Measurements from ENCODE around the gene BHLHA15.

Gene BHLHA15

DNA sequence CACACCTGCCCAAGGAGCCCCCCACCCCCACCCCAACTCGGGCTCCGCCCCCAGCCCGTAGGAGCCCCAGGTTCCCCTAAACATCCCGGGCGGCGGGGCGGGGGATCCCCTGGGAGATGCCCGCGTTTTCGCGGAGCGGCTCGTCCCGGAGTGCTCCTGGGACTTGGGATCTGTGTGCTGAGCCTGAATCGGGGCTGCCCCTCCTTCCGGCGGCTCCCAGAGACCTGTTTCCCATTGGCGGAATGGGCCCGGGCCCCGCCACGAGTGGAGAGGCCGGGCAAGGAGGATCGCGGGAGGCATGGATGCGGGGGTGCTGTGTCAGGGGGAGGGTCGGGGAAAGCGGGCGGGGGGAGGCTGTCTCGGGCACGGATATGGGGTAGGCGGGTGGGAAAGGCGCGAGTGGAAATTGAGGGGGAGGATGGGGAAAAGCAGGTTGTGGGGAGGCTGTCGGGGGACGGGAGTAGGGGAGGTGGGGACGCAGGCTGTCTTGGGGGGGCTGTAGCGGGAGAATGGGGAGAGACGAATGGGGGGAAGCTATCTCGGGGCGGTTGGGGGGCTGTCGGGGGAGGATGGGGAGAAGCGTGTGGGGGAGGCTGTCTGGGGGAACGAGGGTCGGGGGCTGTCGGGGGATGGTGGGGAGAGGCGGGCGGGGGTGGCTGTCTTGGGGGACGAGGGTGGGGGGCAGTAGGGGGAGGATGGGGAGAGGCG is 572 bp upstream of the BHLHA15 start:
- H3K9me2 ChIP-seq (replicated peaks; ENCODE audit: insufficient read depth, low read length): no peaks in the 10 kb centered on the region
- H3K9me3 ChIP-seq (ENCODE audit: insufficient read depth, low read length): no peaks in the 10 kb centered on the region
- TF ChIP-seq EZH2phosphoT487 (conservative IDR thresholded peaks at IDR 0.05; ENCODE audit: low read length): no peak
- TF ChIP-seq, protein P1, sequence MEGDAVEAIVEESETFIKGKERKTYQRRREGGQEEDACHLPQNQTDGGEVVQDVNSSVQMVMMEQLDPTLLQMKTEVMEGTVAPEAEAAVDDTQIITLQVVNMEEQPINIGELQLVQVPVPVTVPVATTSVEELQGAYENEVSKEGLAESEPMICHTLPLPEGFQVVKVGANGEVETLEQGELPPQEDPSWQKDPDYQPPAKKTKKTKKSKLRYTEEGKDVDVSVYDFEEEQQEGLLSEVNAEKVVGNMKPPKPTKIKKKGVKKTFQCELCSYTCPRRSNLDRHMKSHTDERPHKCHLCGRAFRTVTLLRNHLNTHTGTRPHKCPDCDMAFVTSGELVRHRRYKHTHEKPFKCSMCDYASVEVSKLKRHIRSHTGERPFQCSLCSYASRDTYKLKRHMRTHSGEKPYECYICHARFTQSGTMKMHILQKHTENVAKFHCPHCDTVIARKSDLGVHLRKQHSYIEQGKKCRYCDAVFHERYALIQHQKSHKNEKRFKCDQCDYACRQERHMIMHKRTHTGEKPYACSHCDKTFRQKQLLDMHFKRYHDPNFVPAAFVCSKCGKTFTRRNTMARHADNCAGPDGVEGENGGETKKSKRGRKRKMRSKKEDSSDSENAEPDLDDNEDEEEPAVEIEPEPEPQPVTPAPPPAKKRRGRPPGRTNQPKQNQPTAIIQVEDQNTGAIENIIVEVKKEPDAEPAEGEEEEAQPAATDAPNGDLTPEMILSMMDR (IDR thresholded peaks at IDR 0.05; ENCODE audit: insufficient read depth, low read length, poor library complexity, severe bottlenecking): no peak
- H3K4me3 ChIP-seq (ENCODE audit: insufficient read depth, low read length, poor library complexity, severe bottlenecking): no peak overlapping the region
- H3K27me3 ChIP-seq (ENCODE audit: low read length): no peaks in the 10 kb centered on the region
- no peak overlapping the region for H3K4me2 ChIP-seq (ENCODE audit: low read depth, low read length, poor library complexity, severe bottlenecking)
- H3K79me2 ChIP-seq (ENCODE audit: insufficient read depth, low read length): no peaks in the 10 kb centered on the region
- no peak overlapping the region for H2AFZ ChIP-seq (ENCODE audit: low read depth, low read length, severe bottlenecking)
- no peak overlapping the region for H3K27ac ChIP-seq (ENCODE audit: low read depth, low read length)
- H3K9ac ChIP-seq (ENCODE audit: low read length): no peak overlapping the region
- peaks cover 14% of the 10 kb centered on the region; the same call in 1 of the 2 replicates for H3F3A ChIP-seq (ENCODE audit: insufficient read depth)
- H4K20me1 ChIP-seq (ENCODE audit: low read depth, low read length): no peaks in the 10 kb centered on the region
- H3K36me3 ChIP-seq (ENCODE audit: low read length): no peaks in the 10 kb centered on the region

DNA sequence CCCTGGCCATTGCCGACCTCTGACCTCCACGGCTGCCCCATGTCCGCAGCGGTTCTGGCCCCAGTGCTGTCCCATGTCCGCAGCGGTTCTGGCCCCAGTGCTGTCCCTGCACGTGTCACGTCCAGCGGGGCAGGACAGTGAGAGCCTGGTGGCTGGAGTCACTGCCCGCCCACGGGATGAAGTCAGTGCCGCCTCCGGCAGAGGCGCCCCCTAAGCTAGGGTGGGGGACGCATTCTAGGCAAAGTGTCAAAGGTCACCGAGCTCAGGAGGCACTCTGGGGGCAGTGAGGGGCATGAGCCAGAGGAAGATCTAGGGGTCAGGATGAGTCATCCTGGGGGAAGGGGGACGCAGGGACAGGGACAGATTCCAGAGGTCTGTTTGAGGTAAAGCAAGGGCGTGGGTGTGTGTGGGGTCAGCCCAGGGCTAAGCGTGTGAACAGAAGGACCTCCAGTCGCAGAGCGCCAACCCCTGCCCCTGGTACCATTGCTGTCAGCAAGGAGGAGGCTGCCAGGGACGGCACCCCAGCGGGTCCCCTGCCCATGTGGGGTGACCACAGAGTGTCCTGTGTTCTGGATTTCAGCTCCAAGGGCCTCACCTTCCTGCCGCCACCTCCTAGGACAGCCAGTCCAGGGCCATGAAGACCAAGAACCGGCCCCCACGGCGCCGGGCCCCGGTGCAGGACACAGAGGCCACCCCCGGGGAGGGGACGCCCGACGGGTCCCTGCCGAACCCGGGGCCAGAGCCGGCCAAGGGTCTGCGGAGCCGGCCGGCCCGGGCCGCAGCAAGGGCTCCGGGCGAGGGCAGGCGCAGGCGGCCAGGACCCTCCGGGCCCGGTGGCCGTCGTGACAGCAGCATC is 665 bp downstream of the BHLHA15 start:
- H3K9me2 ChIP-seq (replicated peaks; ENCODE audit: insufficient read depth, low read length): no peaks in the 10 kb centered on the region
- peaks cover 14% of the 10 kb centered on the region; the same call in 1 of the 2 replicates for H3F3A ChIP-seq (ENCODE audit: insufficient read depth)
- H3K27me3 ChIP-seq (ENCODE audit: low read length): no peaks in the 10 kb centered on the region
- H2AFZ ChIP-seq (ENCODE audit: low read depth, low read length, severe bottlenecking): no peak overlapping the region
- H3K79me2 ChIP-seq (ENCODE audit: insufficient read depth, low read length): no peaks in the 10 kb centered on the region
- H3K4me2 ChIP-seq (ENCODE audit: low read depth, low read length, poor library complexity, severe bottlenecking): peak overlapping the region; percentile 6
- H4K20me1 ChIP-seq (ENCODE audit: low read depth, low read length): no peaks in the 10 kb centered on the region
- H3K27ac ChIP-seq (ENCODE audit: low read depth, low read length): no peak overlapping the region
- H3K4me3 ChIP-seq (ENCODE audit: insufficient read depth, low read length, poor library complexity, severe bottlenecking): no peak overlapping the region
- H3K9ac ChIP-seq (ENCODE audit: low read length): no peak overlapping the region
- no peaks in the 10 kb centered on the region for H3K36me3 ChIP-seq (ENCODE audit: low read length)
- TF ChIP-seq, protein P1 (IDR thresholded peaks at IDR 0.05; ENCODE audit: insufficient read depth, low read length, poor library complexity, severe bottlenecking): no peak
- TF ChIP-seq EZH2phosphoT487 (conservative IDR thresholded peaks at IDR 0.05; ENCODE audit: low read length): no peak
- no peaks in the 10 kb centered on the region for H3K9me3 ChIP-seq (ENCODE audit: insufficient read depth, low read length)

DNA sequence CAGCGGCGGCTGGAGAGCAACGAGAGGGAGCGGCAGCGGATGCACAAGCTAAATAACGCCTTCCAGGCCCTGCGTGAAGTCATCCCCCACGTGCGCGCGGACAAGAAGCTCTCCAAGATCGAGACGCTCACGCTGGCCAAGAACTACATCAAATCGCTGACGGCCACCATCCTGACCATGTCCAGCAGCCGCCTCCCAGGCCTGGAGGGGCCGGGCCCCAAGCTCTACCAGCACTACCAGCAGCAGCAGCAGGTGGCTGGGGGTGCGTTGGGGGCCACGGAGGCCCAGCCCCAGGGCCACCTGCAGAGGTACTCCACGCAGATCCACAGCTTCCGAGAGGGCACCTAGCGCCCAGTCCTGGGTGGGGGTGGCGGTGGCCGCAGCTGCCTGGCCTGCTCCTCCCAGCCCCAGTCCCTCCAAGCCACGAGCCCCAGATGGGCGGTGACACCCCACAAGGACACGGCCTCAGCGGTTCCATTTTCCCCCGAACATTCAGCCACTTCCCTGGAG is 1.3 kb downstream of the BHLHA15 start:
- H2AFZ ChIP-seq (ENCODE audit: low read depth, low read length, severe bottlenecking): no peak overlapping the region
- H3K9me3 ChIP-seq (ENCODE audit: insufficient read depth, low read length): no peaks in the 10 kb centered on the region
- H3K79me2 ChIP-seq (ENCODE audit: insufficient read depth, low read length): no peaks in the 10 kb centered on the region
- no peaks in the 10 kb centered on the region for H4K20me1 ChIP-seq (ENCODE audit: low read depth, low read length)
- H3K9me2 ChIP-seq (replicated peaks; ENCODE audit: insufficient read depth, low read length): no peaks in the 10 kb centered on the region
- no peak for TF ChIP-seq EZH2phosphoT487 (conservative IDR thresholded peaks at IDR 0.05; ENCODE audit: low read length)
- TF ChIP-seq, protein P1 (IDR thresholded peaks at IDR 0.05; ENCODE audit: insufficient read depth, low read length, poor library complexity, severe bottlenecking): no peak
- H3K4me2 ChIP-seq (ENCODE audit: low read depth, low read length, poor library complexity, severe bottlenecking): no peak overlapping the region
- H3F3A ChIP-seq (ENCODE audit: insufficient read depth): peaks cover 14% of the 10 kb centered on the region; the same call in 1 of the 2 replicates
- H3K27ac ChIP-seq (ENCODE audit: low read depth, low read length): no peak overlapping the region
- no peak overlapping the region for H3K4me3 ChIP-seq (ENCODE audit: insufficient read depth, low read length, poor library complexity, severe bottlenecking)
- no peaks in the 10 kb centered on the region for H3K36me3 ChIP-seq (ENCODE audit: low read length)
- no peak overlapping the region for H3K9ac ChIP-seq (ENCODE audit: low read length)
- H3K27me3 ChIP-seq (ENCODE audit: low read length): no peaks in the 10 kb centered on the region
